ENCODE measurements around the gene TENM4. TPM values are rescaled to one million over a fixed set of nuclear protein-coding genes. Genes with fewer than 3 reads are reported as not detected.

The TENM4 gene
- total and polyA plus RNA-seq, 10 of the 15 experiments (the other 5 are each of a cell fraction or from before 2014, with no cell fraction given) = 0.03 to 0.12 (median 0.06) TPM; not detected in 7

DNA sequence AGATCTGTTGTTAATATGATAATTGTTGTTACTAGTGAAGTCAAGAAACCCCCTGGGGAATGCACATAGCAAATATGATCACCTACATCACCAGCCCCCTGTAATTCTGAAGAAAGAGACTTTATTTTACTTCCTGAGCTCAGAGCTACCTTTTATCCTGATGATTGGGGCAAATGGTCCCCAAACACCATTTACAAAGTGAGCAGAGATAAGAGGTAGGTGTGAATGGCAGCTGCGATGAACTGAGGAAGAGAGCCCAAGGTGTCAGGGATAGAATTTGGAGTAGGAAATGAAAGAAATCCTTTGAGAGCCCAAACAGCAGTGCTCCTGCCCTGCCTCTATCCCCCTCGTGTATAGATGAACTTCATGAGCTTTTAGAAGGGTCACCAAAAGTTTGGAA is 69.1 kb downstream of the TENM4 start:
- POLR2A ChIA-PET = no interaction called here
- DNase-seq (ENCODE audit: low read depth, low spot score) (no peak), FAIRE-seq (no peak), ATAC-seq (no peak)
- RAD21 ChIA-PET (ENCODE audit: unreplicated experiment) = interaction anchor here (1.1 kb wide), 1 partner anchor 29 kb away, joined by 3 read pairs; no protein-coding TSS in a partner anchor
- Histone ChIP-seq H3K4me3 (no peak overlapping the region), H3K4me1 (ENCODE audit: control insufficient read depth, insufficient read depth, low read length) (no peaks in the 10 kb centered on the region), H3K36me3 (ENCODE audit: control insufficient read depth in 2 of 2, insufficient read depth in 2 of 2, low read length in 1 of 2) (no peaks in the 10 kb centered on the region), H3K9me3 (replicated peaks; ENCODE audit: control insufficient read depth, insufficient read depth, low read length) (no peaks in the 10 kb centered on the region), H3K27me3 (replicated peaks in 1 of 2; ENCODE audit: control insufficient read depth in 2 of 2, insufficient read depth in 2 of 2, low read length in 1 of 2) (0 out of 4 replicates have a peak, but pooled peaks cover 0 to 2% of the 10 kb centered on the region in 2 experiments), H2AFZ (ENCODE audit: control insufficient read depth, low read depth, low read length) (no peak overlapping the region), H3K79me2 (ENCODE audit: control insufficient read depth, insufficient read depth, low read length) (no peaks in the 10 kb centered on the region), H3K9ac (ENCODE audit: control insufficient read depth, insufficient read depth, low read length) (no peak overlapping the region), H3K4me2 (ENCODE audit: control insufficient read depth, insufficient read depth) (no peak overlapping the region), H4K20me1 (ENCODE audit: control insufficient read depth, insufficient read depth) (no peaks in the 10 kb centered on the region), H3K27ac (ENCODE audit: control insufficient read depth, insufficient read depth) (no peak overlapping the region)
- CTCF ChIA-PET = no interaction called here
- in situ Hi-C loops (cut with MboI) = no loop called here
- intact Hi-C loops (cut with micrococcal nuclease; ENCODE audit: unreplicated experiment) = no loop called here
- BruUV-seq (replicated peaks) = no TSS peak
- no peak for TF ChIP-seq FOXK2 (IDR thresholded peaks at IDR 0.05)
- TF ChIP-seq, protein P1, sequence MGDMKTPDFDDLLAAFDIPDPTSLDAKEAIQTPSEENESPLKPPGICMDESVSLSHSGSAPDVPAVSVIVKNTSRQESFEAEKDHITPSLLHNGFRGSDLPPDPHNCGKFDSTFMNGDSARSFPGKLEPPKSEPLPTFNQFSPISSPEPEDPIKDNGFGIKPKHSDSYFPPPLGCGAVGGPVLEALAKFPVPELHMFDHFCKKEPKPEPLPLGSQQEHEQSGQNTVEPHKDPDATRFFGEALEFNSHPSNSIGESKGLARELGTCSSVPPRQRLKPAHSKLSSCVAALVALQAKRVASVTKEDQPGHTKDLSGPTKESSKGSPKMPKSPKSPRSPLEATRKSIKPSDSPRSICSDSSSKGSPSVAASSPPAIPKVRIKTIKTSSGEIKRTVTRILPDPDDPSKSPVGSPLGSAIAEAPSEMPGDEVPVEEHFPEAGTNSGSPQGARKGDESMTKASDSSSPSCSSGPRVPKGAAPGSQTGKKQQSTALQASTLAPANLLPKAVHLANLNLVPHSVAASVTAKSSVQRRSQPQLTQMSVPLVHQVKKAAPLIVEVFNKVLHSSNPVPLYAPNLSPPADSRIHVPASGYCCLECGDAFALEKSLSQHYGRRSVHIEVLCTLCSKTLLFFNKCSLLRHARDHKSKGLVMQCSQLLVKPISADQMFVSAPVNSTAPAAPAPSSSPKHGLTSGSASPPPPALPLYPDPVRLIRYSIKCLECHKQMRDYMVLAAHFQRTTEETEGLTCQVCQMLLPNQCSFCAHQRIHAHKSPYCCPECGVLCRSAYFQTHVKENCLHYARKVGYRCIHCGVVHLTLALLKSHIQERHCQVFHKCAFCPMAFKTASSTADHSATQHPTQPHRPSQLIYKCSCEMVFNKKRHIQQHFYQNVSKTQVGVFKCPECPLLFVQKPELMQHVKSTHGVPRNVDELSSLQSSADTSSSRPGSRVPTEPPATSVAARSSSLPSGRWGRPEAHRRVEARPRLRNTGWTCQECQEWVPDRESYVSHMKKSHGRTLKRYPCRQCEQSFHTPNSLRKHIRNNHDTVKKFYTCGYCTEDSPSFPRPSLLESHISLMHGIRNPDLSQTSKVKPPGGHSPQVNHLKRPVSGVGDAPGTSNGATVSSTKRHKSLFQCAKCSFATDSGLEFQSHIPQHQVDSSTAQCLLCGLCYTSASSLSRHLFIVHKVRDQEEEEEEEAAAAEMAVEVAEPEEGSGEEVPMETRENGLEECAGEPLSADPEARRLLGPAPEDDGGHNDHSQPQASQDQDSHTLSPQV (IDR thresholded peaks at IDR 0.05) = no peak
- TF ChIP-seq YBX1 (IDR thresholded peaks at IDR 0.05) = no peak
- no peak for TF ChIP-seq BCL11A (IDR thresholded peaks at IDR 0.05; ENCODE audit: low read depth, low read length)
- TF ChIP-seq STAT1 (conservative IDR thresholded peaks at IDR 0.05) = no peak
- no peak for TF ChIP-seq GABPA (IDR thresholded peaks at IDR 0.05; ENCODE audit: low read depth)
- no peak for TF ChIP-seq FOXM1 (IDR thresholded peaks at IDR 0.05; ENCODE audit: low read depth, low read length)
- TF ChIP-seq ZNF207 (IDR thresholded peaks at IDR 0.05; ENCODE audit: borderline replicate concordance) = no peak
- no peak for TF ChIP-seq KAT2A (conservative IDR thresholded peaks at IDR 0.05; ENCODE audit: control insufficient read depth, low read depth, low read length)
- TF ChIP-seq, protein P2, sequence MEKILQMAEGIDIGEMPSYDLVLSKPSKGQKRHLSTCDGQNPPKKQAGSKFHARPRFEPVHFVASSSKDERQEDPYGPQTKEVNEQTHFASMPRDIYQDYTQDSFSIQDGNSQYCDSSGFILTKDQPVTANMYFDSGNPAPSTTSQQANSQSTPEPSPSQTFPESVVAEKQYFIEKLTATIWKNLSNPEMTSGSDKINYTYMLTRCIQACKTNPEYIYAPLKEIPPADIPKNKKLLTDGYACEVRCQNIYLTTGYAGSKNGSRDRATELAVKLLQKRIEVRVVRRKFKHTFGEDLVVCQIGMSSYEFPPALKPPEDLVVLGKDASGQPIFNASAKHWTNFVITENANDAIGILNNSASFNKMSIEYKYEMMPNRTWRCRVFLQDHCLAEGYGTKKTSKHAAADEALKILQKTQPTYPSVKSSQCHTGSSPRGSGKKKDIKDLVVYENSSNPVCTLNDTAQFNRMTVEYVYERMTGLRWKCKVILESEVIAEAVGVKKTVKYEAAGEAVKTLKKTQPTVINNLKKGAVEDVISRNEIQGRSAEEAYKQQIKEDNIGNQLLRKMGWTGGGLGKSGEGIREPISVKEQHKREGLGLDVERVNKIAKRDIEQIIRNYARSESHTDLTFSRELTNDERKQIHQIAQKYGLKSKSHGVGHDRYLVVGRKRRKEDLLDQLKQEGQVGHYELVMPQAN (conservative IDR thresholded peaks at IDR 0.05) = no peak
- TF ChIP-seq MTA2 (IDR thresholded peaks at IDR 0.05; ENCODE audit: low read depth) = no peak
- no peak for TF ChIP-seq POLR2AphosphoS5 (IDR thresholded peaks at IDR 0.05; ENCODE audit: low read length)
- no peak for TF ChIP-seq RBBP5 (conservative IDR thresholded peaks at IDR 0.05)
- no peak for TF ChIP-seq ZSCAN29 (IDR thresholded peaks at IDR 0.05)
- no peak for TF ChIP-seq DPF2 (IDR thresholded peaks at IDR 0.05)
- no peak for TF ChIP-seq NFYB (IDR thresholded peaks at IDR 0.05; ENCODE audit: insufficient read depth, low read depth, low read length)
- SMC1A ChIA-PET (ENCODE audit: uncharacterized antibody, unreplicated experiment) = interaction anchor here (1.3 to 2.3 kb wide), 2 partner anchors 17 to 21 kb away, joined by 4 to 6 read pairs; no protein-coding TSS in a partner anchor
- 0% methylated on average over 2 of the region's 2 CpGs for WGBS (ENCODE audit: insufficient coverage, insufficient replicate concordance, low lambda C conversion rate, missing lambda C conversion rate)
